HCT116 (cell line): ENCODE measurements around the gene MED13L. TPM values are rescaled to one million over a fixed set of nuclear protein-coding genes. Genes with fewer than 3 reads are reported as not detected.

Experiments used
- ATAC-seq: fragments of 200-7000 bp; cut with Tn5 transposase; 2 replicates; pipeline ENCODE4 v1.9.1; 2020; ENCODE audit warnings: mild to moderate bottlenecking, moderate library complexity
- BruUV-seq: library from RNA; stranded (reverse); fragments of 400-500 nt; replicated peaks from 2 replicates; lab custom pipeline; 2021; lab: Mats Ljungman, UMichigan
- CTCF ChIA-PET: fragments of 300-600 bp; sonication (Branson Sonifier 250); formaldehyde crosslinking; loops from one replicate; lab custom pipeline; 2021; ENCODE audit warnings: antibody characterized with exemption; lab: Charles Lee
- POLR2A ChIA-PET: fragments of 300-600, 350-600 bp; sonication (Branson Sonifier 250); formaldehyde crosslinking; loops from one replicate; lab custom pipeline; 2021; ENCODE audit warnings: antibody characterized with exemption; lab: Charles Lee
- RAD21 ChIA-PET, 2 experiments: fragments of 300-600 bp; sonication (Branson Sonifier 250); formaldehyde crosslinking; loops; one replicate each; lab custom pipeline; 2023; ENCODE audit warnings: low total read pairs in 2 of 2; ENCODE audit not compliant: uncharacterized antibody in 2 of 2, unreplicated experiment in 2 of 2, low non-redundant PET in 1 of 2; lab: Charles Lee
- DNase-seq: peaks from one replicate; pipeline ENCODE4 v3.0.0-alpha.2; 2010; ENCODE audit warnings: low read depth, low spot score
- H2AFZ ChIP-seq: fragments of 200-600 bp; shearing (Covaris generic), sonication (generic); 2 replicates; pipeline ENCODE4 v1.6.1; 2017; ENCODE audit warnings: low read depth, mixed run types, mixed read lengths, antibody characterized with exemption, low read length; ENCODE audit not compliant: poor library complexity, severe bottlenecking
- H3K27ac ChIP-seq: 2 replicates; pipeline ENCODE4 v1.5.1; 2012; ENCODE audit warnings: low read depth, low read length
- H3K27me3 ChIP-seq: fragments of 200-600 bp; sonication (generic); 2 replicates; pipeline ENCODE4 v1.6.1; 2016; ENCODE audit warnings: mixed run types, low read length, mixed read lengths; ENCODE audit not compliant: insufficient read depth
- H3K36me3 ChIP-seq, 2 experiments: fragments of 200-500 bp in 1 of 2; fragments of 200-600 bp in 1 of 2; sonication (Bioruptor generic) in 1 of 2; sonication (generic) in 1 of 2; 2 replicates each; pipeline versions ENCODE4 v1.5.1 to v1.6.1; 2014 to 2016; ENCODE audit warnings: low read length in 2 of 2, inconsistent platforms in 1 of 2, mixed read lengths in 1 of 2, mixed run types in 1 of 2; ENCODE audit not compliant: insufficient read depth in 2 of 2, control insufficient read depth in 1 of 2
- H3K4me1 ChIP-seq, 2 experiments: fragments of 200-600 bp in 1 of 2; sonication (generic) in 1 of 2; 2 replicates each; pipeline versions ENCODE4 v1.5.1 to v1.6.1; 2012 to 2017; ENCODE audit warnings: low read length in 2 of 2, inconsistent platforms in 1 of 2, mild to moderate bottlenecking in 1 of 2, mixed read lengths in 1 of 2, mixed run types in 1 of 2, moderate library complexity in 1 of 2; ENCODE audit not compliant: insufficient read depth in 2 of 2, control insufficient read depth in 1 of 2
- H3K4me2 ChIP-seq: fragments of 200-600 bp; sonication (generic); 2 replicates; pipeline ENCODE4 v1.6.1; 2017; ENCODE audit warnings: mixed run types, low read length, mixed read lengths
- H3K4me3 ChIP-seq, 2 experiments: fragments of 200-600 bp in 1 of 2; sonication (generic) in 1 of 2; replicated peaks in 1 of 2; 2 replicates each; pipeline ENCODE4 v1.5.1; 2011 to 2016; ENCODE audit warnings: low read length in 2 of 2, control low read depth in 1 of 2, low read depth in 1 of 2, mild to moderate bottlenecking in 1 of 2, mixed read lengths in 1 of 2, mixed run types in 1 of 2
- H3K79me2 ChIP-seq: fragments of 200-600 bp; sonication (generic); 2 replicates; pipeline ENCODE4 v1.6.1; 2017; ENCODE audit warnings: mild to moderate bottlenecking, mixed run types, low read length, moderate library complexity, mixed read lengths; ENCODE audit not compliant: insufficient read depth
- H3K9ac ChIP-seq: fragments of 200-600 bp; sonication (generic); 2 replicates; pipeline ENCODE4 v1.6.1; 2016; ENCODE audit warnings: low read length, mixed read lengths
- H3K9me2 ChIP-seq: fragments of 200-600 bp; sonication (generic), shearing (Covaris generic); 2 replicates; pipeline ENCODE4 v1.6.1; 2017; ENCODE audit warnings: mixed run types, mild to moderate bottlenecking, moderate library complexity; ENCODE audit not compliant: insufficient read depth
- H3K9me3 ChIP-seq, 2 experiments: fragments of 200-500 bp in 1 of 2; fragments of 200-600 bp in 1 of 2; sonication (Bioruptor generic) in 1 of 2; sonication (generic) in 1 of 2; 2 replicates each; pipeline ENCODE4 v1.6.1; 2014 to 2017; ENCODE audit warnings: low read length in 2 of 2, mixed read lengths in 2 of 2, inconsistent platforms in 1 of 2, low read depth in 1 of 2, mild to moderate bottlenecking in 1 of 2, mixed run types in 1 of 2, moderate library complexity in 1 of 2; ENCODE audit not compliant: control insufficient read depth in 1 of 2, insufficient read depth in 1 of 2
- H4K20me1 ChIP-seq: fragments of 200-600 bp; sonication (generic), shearing (Covaris generic); 2 replicates; pipeline ENCODE4 v1.6.1; 2017; ENCODE audit warnings: mixed run types, mild to moderate bottlenecking, moderate library complexity; ENCODE audit not compliant: insufficient read depth
- EGR1 ChIP-seq: IDR thresholded peaks from 2 replicates; pipeline ENCODE4 v1.6.1; 2012; ENCODE audit warnings: low read depth
- EZH2 ChIP-seq: fragments of 200-600 bp; sonication (generic); IDR thresholded peaks from 2 replicates; pipeline ENCODE4 v1.6.1; 2017; ENCODE audit warnings: antibody characterized with exemption, mixed run types
- EZH2phosphoT487 ChIP-seq: fragments of 200-600 bp; IDR thresholded peaks from 2 replicates; pipeline ENCODE4 v1.6.1; 2018; ENCODE audit warnings: antibody characterized with exemption, borderline replicate concordance
- FOSL1 ChIP-seq: IDR thresholded peaks from 2 replicates; pipeline ENCODE4 v1.6.1; 2012; ENCODE audit warnings: low read depth
- POLR2AphosphoS5 ChIP-seq: IDR thresholded peaks from 2 replicates; pipeline ENCODE4 v1.6.1; 2011; ENCODE audit warnings: mild to moderate bottlenecking, low read depth, low read length, moderate library complexity
- SIN3A ChIP-seq: IDR thresholded peaks from 2 replicates; pipeline ENCODE4 v1.6.1; 2012; ENCODE audit warnings: low read depth
- YY1 ChIP-seq: IDR thresholded peaks from 2 replicates; pipeline ENCODE4 v1.6.1; 2011; ENCODE audit warnings: low read length, low read depth, moderate library complexity, mild to moderate bottlenecking; ENCODE audit not compliant: insufficient replicate concordance; ENCODE audit errors: extremely low read depth
- intact Hi-C: fragments of 100-400 bp; cut with micrococcal nuclease; formaldehyde crosslinking; loops from 2 replicates; pipeline ENCODE4 v1.10.0; 2022
- total RNA-seq: library from RNA; stranded (reverse); gene quantifications from one replicate; pipeline ENCODE4 v1.2.1, GENCODE V29; 2021; ENCODE audit not compliant: unreplicated experiment
- TF ChIP-seq, protein P1 (sequence below): IDR thresholded peaks from 2 replicates; pipeline ENCODE4 v1.6.1; 2012; ENCODE audit warnings: low read depth
- TF ChIP-seq, protein P2 (sequence below): IDR thresholded peaks from 2 replicates; pipeline ENCODE4 v1.6.1; 2012

The MED13L gene
- total RNA-seq, 1 experiment from 2014 or later: 176 TPM

DNA sequence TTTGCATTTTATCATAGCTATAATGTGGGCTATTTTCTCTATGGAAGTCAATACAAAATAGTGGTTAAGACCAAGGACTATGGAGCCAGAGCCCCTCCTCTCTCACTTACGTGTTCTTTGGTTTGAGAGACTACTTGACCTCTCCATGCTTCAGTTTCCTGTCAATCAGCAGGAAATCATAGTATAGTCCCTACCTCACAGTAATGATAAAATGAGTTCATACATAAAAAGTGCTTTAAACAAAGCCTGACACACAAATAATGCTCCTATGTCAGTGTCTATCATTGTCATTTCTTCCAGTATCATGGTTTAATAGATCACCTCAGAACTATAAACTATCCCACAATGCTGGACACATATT lies 90.4 kb downstream of the MED13L start:
- Histone ChIP-seq H3K36me3 (no peaks in the 10 kb centered on the region), H3K9ac (no peak overlapping the region)
- intact Hi-C loops: no loop called here

More for the DNA sequence above, 90.4 kb downstream of the MED13L start:
- no peaks in the 10 kb centered on the region for H3K9me2 ChIP-seq
- H3K79me2 ChIP-seq: peaks cover 100% of the 10 kb centered on the region
- no peak overlapping the region for H3K4me2 ChIP-seq
- H3K4me1 ChIP-seq: peaks cover 0 to 4% of the 10 kb centered on the region in 2 experiments; a peak in 2 of 4 replicates
- H4K20me1 ChIP-seq: peaks cover 66% of the 10 kb centered on the region; the same call in 1 of the 2 replicates
- ChIA-PET POLR2A (no interaction called here), RAD21 (no interaction called here), CTCF (interaction anchor here (0.6 kb wide), 1 partner anchor 413 kb away, joined by 3 read pairs; no protein-coding TSS in a partner anchor)
- BruUV-seq: no TSS peak
- no peaks in the 10 kb centered on the region for H3K27me3 ChIP-seq
- ATAC-seq (no peak), DNase-seq (no peak)
- no peak overlapping the region for H3K27ac ChIP-seq
- no peaks in the 10 kb centered on the region for H3K9me3 ChIP-seq
- H3K4me3 ChIP-seq: no peak overlapping the region
- no peak overlapping the region for H2AFZ ChIP-seq
- TF ChIP-seq EGR1: no peak
- no peak for TF ChIP-seq YY1
- TF ChIP-seq, protein P1, sequence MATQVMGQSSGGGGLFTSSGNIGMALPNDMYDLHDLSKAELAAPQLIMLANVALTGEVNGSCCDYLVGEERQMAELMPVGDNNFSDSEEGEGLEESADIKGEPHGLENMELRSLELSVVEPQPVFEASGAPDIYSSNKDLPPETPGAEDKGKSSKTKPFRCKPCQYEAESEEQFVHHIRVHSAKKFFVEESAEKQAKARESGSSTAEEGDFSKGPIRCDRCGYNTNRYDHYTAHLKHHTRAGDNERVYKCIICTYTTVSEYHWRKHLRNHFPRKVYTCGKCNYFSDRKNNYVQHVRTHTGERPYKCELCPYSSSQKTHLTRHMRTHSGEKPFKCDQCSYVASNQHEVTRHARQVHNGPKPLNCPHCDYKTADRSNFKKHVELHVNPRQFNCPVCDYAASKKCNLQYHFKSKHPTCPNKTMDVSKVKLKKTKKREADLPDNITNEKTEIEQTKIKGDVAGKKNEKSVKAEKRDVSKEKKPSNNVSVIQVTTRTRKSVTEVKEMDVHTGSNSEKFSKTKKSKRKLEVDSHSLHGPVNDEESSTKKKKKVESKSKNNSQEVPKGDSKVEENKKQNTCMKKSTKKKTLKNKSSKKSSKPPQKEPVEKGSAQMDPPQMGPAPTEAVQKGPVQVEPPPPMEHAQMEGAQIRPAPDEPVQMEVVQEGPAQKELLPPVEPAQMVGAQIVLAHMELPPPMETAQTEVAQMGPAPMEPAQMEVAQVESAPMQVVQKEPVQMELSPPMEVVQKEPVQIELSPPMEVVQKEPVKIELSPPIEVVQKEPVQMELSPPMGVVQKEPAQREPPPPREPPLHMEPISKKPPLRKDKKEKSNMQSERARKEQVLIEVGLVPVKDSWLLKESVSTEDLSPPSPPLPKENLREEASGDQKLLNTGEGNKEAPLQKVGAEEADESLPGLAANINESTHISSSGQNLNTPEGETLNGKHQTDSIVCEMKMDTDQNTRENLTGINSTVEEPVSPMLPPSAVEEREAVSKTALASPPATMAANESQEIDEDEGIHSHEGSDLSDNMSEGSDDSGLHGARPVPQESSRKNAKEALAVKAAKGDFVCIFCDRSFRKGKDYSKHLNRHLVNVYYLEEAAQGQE: no peak
- no peak for TF ChIP-seq FOSL1
- TF ChIP-seq SIN3A: no peak
- TF ChIP-seq POLR2AphosphoS5: no peak
- no peak for TF ChIP-seq EZH2
- no peak for TF ChIP-seq EZH2phosphoT487
- TF ChIP-seq, protein P2, sequence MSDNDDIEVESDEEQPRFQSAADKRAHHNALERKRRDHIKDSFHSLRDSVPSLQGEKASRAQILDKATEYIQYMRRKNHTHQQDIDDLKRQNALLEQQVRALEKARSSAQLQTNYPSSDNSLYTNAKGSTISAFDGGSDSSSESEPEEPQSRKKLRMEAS: no peak
